Suppressor macrophage treated with lipopolysaccharide for 1 hour (primary cell): Measurements from ENCODE around the gene DEPDC4.

Experiments used
- DNase-seq, 3 donors: peaks; one replicate each; pipeline ENCODE4 v3.0.0-alpha.2; 2020 to 2022

DEPDC4 gene

GRCh38 chr12:100213016-100213891, 53.6 kb downstream of the DEPDC4 start:
- no peak for DNase-seq

GRCh38 chr12:100211698-100212097, 55.2 kb downstream of the DEPDC4 start:
- no peak for DNase-seq

GRCh38 chr12:100208834-100209233, 58.0 kb downstream of the DEPDC4 start:
- DNase-seq: no peak

GRCh38 chr12:100207311-100207710, 59.6 kb downstream of the DEPDC4 start:
- no peak for DNase-seq

GRCh38 chr12:100201604-100202423, 65.1 kb downstream of the DEPDC4 start:
- no peak for DNase-seq

GRCh38 chr12:100200463-100201181, 66.3 kb downstream of the DEPDC4 start, which contains the start of gene ACTR6:
Gene ACTR6, plus strand, starts transcription at chr12:100200815. Its CDS starts 37 bp downstream, at chr12:100200852.
- peak; percentile 96 to 98 (median 96) for DNase-seq

- DNase-seq: peak; percentile 26 to 59 (median 32)
Measured at GRCh38 chr12:100199347-100200149, 67.3 kb downstream of the DEPDC4 start.

GRCh38 chr12:100199023-100199346, 67.9 kb downstream of the DEPDC4 start:
- no peak for DNase-seq

- no peak for DNase-seq
Measured at GRCh38 chr12:100197486-100197885, 69.4 kb downstream of the DEPDC4 start.

- no peak for DNase-seq
Measured at GRCh38 chr12:100193085-100193484, 73.8 kb downstream of the DEPDC4 start.
